HFF-Myc (cell line): Measurements from ENCODE around the gene NFKBIE.

Source experiments
- DNase-seq: peaks from one replicate; pipeline ENCODE4 v3.0.0-alpha.2; 2011; ENCODE audit warnings: low read depth; ENCODE audit errors: extremely low read depth
- H3K4me3 ChIP-seq: replicated peaks from 2 replicates; pipeline ENCODE4 v1.5.1; 2011; ENCODE audit warnings: low read depth, mild to moderate bottlenecking, control low read depth, low read length
- CTCF ChIP-seq: IDR thresholded peaks from 2 replicates; pipeline ENCODE4 v1.5.1; 2012; ENCODE audit warnings: mild to moderate bottlenecking, low read depth, low read length, control low read depth; ENCODE audit errors: missing control alignments

NFKBIE gene

GRCh38 chr6:44229376-44230033 lies 35.8 kb downstream of the NFKBIE start:
- H3K4me3 ChIP-seq: no peak overlapping the region
- DNase-seq: no peak
- no peak for TF ChIP-seq CTCF

- H3K4me3 ChIP-seq: no peak overlapping the region
- no peak for DNase-seq
- TF ChIP-seq CTCF: no peak
Measured at GRCh38 chr6:44228836-44229235, 36.5 kb downstream of the NFKBIE start.

- no peak overlapping the region for H3K4me3 ChIP-seq
- TF ChIP-seq CTCF: no peak
- DNase-seq: no peak
Measured at GRCh38 chr6:44228433-44228832, 36.9 kb downstream of the NFKBIE start.

GRCh38 chr6:44228031-44228430 lies 37.3 kb downstream of the NFKBIE start:
- H3K4me3 ChIP-seq: no peak overlapping the region
- TF ChIP-seq CTCF: no peak
- no peak for DNase-seq

GRCh38 chr6:44227148-44227793 lies 38.1 kb downstream of the NFKBIE start:
- no peak for DNase-seq
- H3K4me3 ChIP-seq: no peak overlapping the region
- TF ChIP-seq CTCF: no peak

GRCh38 chr6:44226368-44227147 lies 38.8 kb downstream of the NFKBIE start:
- TF ChIP-seq CTCF: no peak
- DNase-seq: no peak
- H3K4me3 ChIP-seq: peak overlapping the region; percentile 74
